Activated CD8-positive, alpha-beta memory T cell treated with anti-CD3 and anti-CD28 coated beads, Interleukin-2, amount 50 U/mL, for 1 hour (primary cell): ENCODE data around the gene MAMDC2.

ENCODE experiments used
- DNase-seq: peaks from one replicate; pipeline ENCODE4 v3.0.0-alpha.2; 2020; ENCODE audit errors: extremely low read depth

MAMDC2 gene, protein sequence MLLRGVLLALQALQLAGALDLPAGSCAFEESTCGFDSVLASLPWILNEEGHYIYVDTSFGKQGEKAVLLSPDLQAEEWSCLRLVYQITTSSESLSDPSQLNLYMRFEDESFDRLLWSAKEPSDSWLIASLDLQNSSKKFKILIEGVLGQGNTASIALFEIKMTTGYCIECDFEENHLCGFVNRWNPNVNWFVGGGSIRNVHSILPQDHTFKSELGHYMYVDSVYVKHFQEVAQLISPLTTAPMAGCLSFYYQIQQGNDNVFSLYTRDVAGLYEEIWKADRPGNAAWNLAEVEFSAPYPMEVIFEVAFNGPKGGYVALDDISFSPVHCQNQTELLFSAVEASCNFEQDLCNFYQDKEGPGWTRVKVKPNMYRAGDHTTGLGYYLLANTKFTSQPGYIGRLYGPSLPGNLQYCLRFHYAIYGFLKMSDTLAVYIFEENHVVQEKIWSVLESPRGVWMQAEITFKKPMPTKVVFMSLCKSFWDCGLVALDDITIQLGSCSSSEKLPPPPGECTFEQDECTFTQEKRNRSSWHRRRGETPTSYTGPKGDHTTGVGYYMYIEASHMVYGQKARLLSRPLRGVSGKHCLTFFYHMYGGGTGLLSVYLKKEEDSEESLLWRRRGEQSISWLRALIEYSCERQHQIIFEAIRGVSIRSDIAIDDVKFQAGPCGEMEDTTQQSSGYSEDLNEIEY

DNA sequence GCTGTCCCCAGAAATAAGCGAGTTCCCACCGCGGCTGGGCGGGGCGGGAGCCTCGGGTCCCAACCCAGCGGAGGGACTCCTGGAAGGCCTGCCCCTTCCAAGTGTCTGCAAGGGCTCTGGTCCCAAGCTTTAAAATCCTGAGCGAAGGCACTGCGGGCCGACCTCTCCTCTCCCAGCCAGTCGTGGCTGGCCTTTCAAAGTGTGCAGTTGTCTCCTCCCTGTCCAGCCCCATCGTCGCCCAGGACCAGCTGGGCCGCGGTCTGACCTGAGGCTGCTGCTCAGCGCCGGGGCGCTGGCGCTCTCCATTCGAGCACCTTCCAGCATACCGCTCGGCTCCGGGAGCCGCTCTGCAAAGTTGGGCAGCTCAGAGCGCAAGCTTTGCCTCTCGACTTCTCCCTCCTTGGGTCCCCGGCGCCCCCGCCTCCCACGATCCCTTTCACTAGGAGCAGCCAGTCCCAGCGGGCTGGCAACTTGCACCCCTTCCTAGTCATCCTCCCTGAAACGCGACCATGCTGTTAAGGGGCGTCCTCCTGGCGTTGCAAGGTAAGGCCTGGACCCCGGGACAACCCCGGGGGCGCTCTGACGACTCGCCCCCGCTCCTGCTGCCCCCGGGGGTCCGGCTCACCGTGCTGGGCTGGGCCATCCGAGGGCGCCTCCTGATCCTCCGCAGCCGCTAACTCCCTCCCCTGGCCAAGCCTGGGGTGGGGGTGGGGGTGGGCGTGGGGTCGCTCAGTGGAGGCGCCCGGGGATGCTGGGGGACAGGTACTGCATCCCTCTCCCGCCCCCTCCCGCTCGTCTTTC is at the start of gene MAMDC2:
Gene MAMDC2 (plus strand): TSS at position 160 of the 801 bp plus-strand sequence. CDS start 350 bp downstream, at position 510.
- DNase-seq: no peak

DNA sequence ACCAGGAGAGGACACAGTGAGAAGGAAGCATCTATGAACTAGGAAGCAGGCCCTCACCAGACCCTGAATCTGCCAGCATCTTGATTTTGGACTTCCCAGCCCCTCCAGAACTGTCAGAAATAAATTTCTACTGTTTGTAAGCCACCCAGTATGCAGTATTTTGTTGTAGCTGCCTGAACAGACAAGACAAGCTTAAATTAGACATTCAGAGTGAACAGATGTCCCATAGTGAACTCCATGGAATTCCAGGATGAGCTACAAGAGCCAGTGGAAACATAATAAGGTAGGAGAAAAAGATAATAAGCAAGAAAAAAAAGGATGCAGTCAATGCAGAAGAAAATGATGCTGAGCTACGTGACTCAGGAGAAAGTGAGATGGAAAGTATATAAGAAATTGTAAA is 47.8 kb upstream of the MAMDC2 start:
- DNase-seq: no peak

DNA sequence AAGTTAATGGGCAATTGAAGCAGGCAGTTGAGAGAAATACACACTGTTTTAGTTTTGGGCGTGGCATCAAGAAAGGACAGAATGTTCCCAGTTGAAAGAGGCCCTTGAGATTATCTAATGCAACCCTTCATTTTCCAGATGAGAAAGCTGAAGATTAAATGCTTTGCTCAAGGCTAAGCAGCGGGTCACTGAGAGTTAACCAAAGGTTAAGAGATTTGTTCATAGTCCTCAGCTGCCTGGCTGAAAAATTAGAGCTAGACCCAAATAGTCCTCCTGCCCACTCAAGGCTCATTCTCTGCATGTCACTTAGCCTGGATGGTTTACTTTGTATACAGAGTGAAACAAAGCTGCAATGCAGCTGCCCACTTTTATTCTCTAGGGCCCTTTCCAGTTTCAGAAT is 46.7 kb upstream of the MAMDC2 start:
- DNase-seq: no peak

DNA sequence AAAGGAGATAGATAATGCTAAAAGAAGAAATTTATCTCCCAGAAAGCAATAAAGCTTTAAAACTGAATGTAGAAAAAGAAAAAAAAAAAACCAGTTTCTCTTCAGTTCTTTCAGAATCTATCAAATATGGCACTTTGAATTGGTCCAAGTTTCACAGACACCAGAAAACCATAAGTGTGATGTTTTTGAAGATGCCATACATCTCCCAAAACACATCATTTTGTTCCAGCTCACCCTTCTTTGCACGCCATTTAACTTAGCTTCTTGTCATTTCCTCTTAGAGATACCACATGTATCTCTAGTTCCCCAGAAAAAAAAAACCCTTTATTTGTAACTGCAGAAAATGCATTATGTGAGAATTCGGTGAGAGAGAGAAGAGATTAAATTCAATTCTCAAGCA is 46.1 kb upstream of the MAMDC2 start:
- no peak for DNase-seq

DNA sequence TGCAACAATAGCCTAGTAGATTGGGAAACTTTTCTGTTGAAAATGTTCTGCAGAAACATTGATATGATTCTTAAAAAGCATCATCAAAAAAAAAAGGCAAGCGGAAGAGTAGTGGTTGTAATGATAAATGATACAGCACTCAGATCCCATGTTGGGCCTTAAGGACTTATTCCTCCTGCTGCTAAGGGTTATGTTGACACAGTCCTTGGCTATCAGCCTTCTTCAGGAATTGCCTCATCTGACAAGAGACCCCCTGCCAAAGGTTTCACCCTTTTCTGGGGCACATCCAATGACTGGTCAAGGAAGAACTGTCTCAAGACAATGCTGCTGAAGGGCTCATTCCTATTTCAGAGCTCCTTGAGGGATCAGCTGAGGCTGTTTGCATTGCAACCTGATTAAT is 44.3 kb upstream of the MAMDC2 start:
- DNase-seq: no peak

DNA sequence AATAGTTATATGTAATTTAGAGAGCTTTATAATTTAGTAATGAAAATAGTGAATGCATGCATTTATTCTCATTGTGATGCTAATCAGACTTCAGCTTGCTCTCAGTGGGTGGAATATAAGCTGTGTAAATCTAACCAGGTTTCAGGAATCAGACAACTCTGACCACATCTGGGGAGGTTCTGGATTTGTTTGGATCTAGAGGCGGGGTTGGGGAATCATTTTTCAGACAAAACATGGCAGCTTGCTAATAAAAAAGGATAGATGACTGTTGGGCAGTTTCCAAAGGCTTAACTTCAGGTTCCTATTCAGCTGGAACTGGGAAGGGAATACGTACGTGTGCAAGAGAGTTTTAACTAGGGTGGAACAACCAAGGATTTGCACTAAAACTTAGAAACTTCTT is 43.2 kb upstream of the MAMDC2 start:
- DNase-seq: no peak

DNA sequence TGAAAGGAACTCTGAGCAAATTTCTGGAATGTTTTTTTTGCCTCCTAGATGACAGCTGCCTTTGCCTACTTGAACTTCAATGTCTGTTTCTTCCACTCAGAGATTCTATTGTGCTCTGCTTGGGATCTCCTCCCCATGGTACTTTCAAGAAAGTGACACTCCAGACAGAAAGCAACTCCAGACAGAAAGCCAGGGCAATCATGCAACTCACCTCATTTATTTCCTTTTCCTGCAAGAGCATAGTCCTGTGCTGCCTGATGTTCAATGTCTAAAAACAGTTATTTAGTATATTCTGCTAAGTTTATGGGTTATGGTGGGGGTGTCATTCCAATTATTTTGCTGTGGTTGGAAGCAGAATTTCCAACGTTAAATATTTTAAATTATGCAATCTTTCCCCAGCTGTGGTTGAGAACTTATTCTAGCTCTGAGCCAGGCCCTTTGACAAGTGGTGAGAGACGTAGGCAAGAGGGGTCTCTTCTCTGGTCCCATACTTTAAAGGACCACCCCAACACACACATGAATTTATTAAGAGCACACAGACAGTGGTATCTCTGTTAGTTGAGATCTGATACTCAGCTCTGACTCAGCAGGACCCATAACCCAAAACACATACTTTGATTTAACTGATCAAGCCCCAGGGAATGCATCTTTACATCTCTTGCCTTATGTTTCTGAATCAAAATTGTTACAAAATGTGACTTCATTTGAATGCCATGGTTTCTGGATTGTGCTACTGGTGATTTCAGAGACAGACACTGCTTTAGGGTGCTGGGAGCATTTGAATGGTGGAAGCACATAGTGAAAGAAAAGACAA is 39.5 kb upstream of the MAMDC2 start:
- DNase-seq: no peak

DNA sequence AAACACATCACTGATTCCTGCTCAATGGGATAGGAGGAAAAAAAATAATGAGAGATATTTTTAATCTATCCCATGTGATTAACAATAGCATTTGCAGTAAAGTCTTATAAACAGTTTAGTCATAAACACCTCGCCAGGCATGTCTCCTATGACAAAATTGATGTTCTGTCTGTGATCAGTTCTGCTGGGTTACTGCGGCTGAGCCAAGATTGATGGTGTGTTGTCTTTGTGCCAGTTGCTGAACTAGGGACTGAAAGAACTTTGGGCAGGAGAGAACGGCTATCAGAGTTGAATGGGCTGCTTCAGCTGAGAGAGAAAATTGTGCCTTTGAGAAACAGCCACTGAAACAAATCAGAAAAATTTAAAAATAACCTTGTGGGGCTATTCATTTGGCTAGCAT is 37.3 kb upstream of the MAMDC2 start:
- no peak for DNase-seq

DNA sequence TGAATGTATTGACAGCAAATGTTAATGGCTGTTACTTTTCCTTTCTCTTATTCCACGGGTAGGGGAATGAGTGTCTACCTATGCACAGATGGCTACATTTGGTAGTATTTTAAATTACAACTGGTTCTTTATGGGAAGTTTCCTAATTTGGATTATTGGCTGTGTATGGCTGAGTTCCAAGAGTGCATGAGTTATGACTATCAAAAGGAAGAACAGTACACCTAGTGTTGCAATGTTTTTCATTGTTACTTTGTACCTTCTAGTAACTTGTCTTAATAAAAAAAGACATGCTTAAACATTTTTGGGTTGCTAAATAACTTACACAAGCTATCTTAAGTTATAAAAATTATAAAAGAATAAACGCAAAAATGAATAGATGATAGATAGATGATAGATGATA is 35.8 kb upstream of the MAMDC2 start:
- no peak for DNase-seq

DNA sequence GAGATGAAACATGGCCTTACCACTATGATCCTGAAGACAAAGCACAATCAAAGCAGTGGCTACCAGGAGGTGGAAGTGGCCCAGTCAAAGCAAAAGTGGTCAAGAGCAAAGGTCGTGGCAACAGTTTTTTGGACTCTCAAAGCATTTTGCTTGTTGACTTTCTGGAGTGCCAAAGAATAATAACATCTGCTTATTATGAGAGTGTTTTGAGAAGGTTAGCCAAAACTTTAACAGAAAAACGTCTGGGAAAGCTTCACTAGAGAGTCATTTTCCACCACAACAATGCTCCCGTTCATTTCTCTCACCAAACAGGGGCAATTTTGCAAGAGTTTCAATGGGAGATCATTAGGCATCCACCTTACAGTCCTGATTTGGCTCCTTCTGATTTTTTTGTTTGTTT is 33.6 kb upstream of the MAMDC2 start:
- no peak for DNase-seq

DNA sequence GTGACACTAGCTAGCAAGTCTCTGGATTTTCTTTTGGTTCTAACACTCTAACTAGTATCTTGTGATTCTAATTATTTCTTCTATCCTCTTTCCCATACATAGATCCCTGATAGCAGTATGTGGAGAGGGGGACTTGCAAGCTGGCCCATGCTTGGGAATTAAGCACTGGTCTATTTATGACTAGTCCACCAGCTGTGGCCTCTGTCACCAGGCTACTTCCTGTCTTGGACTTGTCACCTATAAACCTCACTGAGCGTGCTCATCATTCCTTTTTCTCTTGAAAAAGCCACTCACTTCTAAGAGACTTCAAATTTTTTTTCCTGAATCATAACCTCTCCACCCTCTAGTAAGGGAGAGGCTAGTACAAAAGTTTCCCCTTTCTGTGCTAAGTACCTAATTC is 32.3 kb upstream of the MAMDC2 start:
- no peak for DNase-seq

DNA sequence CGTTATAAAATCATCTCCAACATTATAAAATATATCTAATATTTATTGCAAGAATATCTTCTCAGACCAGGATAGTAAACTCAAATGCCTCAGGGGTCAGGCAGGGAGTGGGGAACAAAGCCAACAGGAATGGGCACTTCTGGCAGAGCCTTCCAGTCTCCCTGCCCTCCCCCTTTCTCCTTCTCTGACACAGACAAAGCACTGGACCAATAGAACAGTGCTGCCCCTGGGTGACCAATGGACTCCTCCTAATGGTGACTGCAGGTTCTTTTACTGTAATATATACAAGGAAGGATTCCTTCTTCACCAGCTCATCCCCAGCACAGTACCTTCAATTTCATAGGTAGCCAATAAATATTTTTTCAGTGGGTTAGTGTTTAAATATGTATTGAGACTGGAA is 31.1 kb upstream of the MAMDC2 start:
- DNase-seq: no peak

DNA sequence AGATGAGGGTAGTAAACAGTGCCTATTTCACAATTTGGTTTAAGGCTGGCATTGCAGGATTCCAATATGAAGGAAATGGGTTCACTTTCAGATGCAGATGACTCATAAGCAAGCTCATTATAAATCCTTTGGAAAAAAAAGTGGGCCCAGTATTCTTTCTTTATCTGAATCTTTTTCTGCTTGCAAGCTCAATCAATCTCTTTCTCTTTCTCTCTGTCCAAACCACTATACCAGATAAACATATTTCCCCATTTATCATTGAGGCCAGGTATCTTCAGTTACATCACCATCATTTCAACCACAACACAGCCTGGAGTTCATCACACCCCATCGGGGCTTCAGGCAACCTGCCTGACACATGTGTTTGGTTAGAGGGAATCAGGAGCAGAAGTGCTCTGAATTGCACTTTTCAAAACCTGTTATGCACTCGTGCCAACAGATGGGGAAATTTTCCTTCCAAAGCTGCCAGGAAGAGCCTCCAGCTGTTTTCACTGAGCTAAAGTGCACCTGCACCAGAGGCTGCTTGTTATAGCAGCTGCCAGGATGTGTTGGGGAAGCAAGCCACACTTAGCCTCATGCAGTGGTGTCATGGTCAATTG is 30.0 kb upstream of the MAMDC2 start:
- no peak for DNase-seq

DNA sequence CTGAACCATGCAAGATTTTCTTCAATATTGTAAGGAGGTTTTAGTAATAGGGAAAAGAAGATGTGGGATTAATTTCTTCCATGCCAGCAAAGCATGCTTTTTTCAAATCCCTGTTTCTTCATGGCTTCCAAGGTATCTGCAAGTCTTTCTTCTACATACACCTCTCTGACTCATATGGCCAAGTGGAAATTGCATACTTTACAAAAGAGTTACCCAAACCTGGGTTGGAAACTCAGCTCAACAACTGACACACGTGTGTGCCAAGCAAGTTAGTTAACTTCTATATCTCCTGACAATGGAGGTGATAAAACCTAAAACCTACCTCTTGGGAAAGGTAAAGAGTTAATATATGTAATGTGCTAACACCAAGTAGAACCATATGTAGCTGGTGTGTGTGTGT is 28.5 kb upstream of the MAMDC2 start:
- no peak for DNase-seq

DNA sequence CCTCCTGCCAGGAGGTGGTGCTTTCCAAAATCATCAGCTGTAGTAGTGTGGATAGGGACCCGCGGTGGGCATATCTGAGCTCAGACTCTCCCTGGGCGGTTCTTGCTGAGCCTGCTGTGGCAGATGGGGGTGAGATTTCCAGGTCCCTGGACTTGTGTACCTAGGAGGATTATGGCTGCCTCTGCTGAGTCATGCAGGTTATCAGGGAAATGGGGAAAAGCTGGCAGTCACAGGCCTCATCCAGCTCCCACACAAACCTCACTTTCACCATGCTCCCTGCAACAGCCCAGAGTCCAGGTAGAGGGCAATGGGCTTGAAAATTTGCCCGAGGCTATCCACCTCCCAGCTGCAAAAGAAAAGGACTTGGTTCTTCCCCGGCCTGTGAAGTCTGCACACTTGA is 23.4 kb upstream of the MAMDC2 start:
- DNase-seq: no peak

DNA sequence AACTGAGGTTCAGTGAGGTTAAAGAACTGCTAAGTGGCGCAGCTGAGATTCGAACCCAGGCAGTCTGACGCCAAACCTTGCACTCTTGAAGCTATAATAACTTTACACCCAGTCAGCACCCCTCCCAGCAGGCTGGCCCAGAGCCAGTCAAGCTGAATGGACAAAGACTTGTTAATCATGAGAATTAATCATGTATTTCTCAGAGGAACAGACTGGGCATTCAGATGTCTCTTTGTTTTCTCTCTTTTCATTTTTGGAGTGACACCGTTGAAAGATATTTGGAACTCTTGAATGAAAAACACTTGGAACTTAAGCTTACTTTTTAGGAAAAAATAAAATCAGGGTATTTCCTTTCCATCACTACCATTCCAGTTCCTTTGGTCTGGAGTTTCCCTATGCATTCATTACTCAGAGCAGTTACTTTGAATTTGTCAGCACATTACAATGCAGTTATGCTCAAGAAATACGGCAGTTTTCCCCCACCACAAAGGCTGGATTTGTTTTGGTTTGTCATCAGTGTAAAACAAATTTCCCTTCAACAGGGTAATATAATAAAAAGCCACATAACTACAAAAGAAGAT is 22.6 kb upstream of the MAMDC2 start:
- no peak for DNase-seq

DNA sequence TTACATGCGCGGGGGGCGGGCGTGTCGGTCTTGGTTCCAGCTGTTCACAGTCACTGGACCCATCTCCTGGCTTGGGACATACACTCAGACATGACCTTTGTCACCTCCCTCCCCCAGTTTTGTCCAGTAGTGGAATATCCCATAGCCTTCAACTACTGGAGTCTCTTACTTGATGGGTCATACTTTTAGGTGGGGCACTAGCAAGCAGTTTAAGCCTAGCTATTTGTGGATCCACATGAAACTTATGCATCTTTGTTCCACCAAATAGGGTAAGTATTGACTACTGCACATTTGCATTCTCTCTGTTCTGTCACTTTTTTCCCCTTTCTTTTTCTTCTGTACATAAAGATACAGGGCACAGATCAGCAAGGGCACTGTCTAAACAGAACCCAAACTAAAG is 15.4 kb upstream of the MAMDC2 start:
- no peak for DNase-seq

DNA sequence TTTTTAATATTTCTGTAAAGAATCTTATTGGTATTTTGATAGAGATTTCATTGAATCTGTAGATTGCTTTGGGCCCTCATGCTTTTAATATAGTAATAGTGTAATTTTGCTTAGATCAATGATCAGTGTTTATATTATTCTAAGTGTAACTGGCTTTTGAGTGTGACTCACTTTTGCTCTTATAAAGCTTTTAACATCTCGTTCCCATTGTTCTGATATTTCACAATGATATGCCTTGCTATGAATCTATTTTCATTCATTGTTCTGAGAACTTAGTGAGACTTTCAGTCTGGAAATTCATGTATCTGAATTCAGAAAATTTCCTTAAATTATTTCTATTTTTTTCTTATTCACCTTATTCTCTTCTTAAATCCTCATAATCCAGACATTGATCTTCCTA is 13.5 kb upstream of the MAMDC2 start:
- no peak for DNase-seq

DNA sequence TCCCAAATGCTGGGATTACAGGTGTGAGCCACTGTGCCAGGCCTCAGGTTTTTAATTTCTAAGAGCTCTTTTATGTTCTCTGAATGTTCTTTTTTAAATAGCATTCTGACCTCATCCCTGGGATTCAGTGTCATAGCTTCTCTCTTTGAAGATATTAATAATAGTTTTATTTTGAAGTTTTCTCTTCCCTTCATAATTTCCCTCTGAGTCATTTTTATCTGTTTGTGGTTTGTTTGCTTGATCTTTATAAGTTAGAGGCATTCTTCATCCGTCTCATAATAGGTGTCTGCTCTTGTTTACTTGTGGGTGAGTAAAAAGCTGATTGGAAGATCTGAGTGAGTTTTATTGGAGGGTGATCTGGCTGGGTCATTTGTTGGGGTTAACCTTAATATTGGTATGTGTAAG is 12.5 kb upstream of the MAMDC2 start:
- no peak for DNase-seq

DNA sequence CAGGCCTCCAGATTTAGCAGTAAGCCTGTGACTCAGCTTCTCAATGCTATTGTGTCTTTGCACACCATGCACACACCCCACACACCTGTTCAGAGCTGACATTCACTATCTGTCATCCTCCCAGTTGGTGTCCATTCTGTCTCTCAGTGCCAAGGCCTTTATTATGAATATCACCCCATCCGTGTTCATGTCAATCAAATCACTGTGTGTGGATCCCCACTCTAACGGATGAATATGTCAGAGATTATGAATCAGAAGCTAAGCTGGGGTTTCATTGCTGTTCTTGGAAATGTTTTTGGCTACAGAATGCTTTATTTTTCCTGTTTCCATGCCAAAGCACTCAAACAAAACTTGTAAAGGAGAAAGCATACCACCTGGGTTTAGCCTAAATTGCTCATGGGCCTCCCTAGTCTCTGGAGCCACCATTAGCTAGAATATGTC is 9.4 kb upstream of the MAMDC2 start:
- DNase-seq: no peak

DNA sequence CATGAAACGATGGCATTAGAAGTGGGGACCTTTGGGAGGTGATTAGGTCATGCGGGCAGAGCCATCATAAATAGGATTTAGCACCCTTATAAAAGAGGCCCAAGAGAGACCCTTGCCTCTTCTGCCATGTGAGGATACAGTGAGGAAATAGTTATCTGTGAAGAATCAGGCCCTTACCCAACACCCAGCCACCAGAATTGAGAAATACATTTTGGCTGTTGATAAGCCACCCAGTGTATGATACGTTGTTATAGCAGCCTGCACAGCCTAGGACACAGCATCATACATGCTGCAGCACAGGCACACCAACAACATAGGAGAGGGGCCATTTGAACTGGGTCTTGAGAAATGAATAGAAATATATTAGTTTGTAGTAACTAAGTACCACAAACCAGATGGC is 8.0 kb upstream of the MAMDC2 start:
- DNase-seq: no peak
